ENCODE results near the gene ZNF480.
"Not testable (repeated sequence)": the region's sequence is repeated elsewhere in the genome, so short reads cannot be mapped to it uniquely, and the experiment has no call there.

The ZNF480 gene

GRCh38 chr19:52339022-52339421 lies 42.1 kb downstream of the ZNF480 start:
- DNase-seq: not testable (repeated sequence)

- no peak for DNase-seq
Measured at GRCh38 chr19:52343548-52343947, 46.6 kb downstream of the ZNF480 start.

- no peak for DNase-seq
Measured at GRCh38 chr19:52345162-52345561, 48.2 kb downstream of the ZNF480 start.

- DNase-seq: no peak
Measured at GRCh38 chr19:52351512-52351911, 54.5 kb downstream of the ZNF480 start.

- no peak for DNase-seq
Measured at GRCh38 chr19:52366414-52366824, 69.5 kb downstream of the ZNF480 start.

GRCh38 chr19:52369559-52370340 lies 72.8 kb downstream of the ZNF480 start, which contains the start of gene ZNF880:
ZNF880 (plus strand) TSS chr19:52369923; CDS start chr19:52369966, 43 bp downstream.
- peak; percentile 93 for DNase-seq

GRCh38 chr19:52370341-52370710 lies 73.4 kb downstream of the ZNF480 start:
- no peak for DNase-seq
